IPS-11a (cell line): ENCODE results near the gene RSPH1.

ENCODE experiments used
- H3K4me3 ChIP-seq: one replicate; pipeline ENCODE4 v1.5.1; 2013; ENCODE audit warnings: low read depth, low read length, control low read depth

Gene RSPH1

DNA sequence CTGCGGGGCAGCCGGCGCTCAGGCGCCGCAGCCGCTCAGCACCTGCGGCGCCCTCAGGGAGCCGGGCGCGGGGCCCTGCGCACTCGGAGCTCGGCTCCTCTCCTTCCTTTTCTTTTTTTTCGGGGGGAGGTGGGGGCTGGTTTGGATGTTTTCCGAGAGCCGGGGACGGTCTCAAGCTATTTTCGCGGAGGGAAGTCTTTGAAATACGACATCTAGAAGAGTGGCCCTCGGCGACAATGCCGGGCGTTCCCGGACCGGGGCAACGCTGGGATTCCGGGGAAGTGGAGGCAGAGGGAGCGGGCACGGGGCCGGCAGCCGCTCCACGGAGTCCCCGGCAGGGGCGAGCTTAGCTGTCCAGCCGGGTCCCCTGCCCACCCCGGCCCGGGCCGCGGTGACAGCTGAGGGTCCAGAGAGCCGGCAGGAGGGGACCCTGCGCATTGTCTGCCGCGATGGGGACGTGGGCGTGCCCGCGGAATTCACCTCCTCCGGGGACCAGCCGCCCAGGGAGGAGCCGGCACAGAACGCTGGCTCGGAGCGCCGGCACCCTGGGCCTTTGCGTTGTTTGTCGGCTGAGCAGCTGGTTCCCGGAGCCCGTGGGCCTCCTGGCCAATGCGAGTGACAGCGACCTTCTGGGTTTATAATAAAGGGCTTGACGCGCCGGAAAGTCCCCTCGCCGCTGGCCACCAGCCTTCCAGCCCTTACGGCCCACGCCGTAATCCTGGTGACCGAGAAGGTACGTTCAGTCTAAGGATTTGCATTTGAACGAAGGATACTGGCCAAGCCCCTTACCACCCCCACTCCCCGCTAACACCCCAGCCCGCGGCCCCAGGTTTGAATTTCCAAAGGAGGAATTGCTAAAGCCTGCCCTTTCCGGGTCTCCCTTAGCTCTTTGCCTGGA is 18.2 kb upstream of the RSPH1 start:
- peak overlapping the region; percentile 51 for H3K4me3 ChIP-seq

DNA sequence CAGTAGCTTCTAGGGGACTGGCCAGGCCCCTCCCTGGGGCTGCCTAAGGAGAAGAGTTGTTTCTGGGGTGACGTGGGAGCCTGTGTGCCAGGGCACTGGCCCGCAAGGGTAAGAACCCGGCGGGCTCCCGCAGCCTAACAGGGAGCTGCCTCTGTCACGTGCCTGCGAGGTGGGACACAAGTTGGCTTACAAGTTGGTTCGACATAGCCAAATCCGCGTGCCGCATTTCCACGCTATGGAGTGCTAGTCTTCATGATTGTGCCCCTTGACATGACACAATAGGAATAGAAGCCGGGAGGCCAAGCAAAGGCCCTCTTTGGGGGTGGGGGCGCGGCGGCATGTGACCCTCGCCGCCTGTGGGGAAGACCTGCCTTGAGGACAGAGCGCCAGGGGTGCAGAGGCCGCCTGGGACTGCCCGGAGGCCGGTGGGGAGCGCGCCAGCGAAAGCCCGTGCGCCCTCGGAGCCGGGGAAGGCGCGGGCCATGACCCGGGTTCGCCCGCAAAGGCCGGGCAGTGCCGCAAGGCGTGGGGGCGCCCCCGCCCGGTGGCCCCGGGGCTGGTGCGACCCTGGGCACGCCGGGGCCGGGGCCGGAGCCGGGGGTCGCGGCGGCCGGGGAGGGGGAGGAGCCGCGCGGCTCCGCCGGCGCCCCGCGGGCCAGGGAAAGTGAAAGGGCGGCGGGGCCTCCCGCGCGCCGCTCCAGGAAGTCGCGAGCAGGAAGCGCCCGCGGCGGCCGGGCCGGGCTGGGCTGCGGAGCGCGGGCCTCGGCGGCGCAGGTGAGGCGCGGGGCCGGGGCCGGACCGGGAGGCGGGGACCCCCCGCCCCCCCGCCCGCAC is 17.3 kb upstream of the RSPH1 start, which contains the start of gene SLC37A1:
TSS of gene SLC37A1 (plus strand) at position 702 of the 834 bp plus-strand sequence. CDS start 4,603 bp downstream, outside the sequence.
- peak within 1 kb of the TSS; percentile 51 for H3K4me3 ChIP-seq

DNA sequence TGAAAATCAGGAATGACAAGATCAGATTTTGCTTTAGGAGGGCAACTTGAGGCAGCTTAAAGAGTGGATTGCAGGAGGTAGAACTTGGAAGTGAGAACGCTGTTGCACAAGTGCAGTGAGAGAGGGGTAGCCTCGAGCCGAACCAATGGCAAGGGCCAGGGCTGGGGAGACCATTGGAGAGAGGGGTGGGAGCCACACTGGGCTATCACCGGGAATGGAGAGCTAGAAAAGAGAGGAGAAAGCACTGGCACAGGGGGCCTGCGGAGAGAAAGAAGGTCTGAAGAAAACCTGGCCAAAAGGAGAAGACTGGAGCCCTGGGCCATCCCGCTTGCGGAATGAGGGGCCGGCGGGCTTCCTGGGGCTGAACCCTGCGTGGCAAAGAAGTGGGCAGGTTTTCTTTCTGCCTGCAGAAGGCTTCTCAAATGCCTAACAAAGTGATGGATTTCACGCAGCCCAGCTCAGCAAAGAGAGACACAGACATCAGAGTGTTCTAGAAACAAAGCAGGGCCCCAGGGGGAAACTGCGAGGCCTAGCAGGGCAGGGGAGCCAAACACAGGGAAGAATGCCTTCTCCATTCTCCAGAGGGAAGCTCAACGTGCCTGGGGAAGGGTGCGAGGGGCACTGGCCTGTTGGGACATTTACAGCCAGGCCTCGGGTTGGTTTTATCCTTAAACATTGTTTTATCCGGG is 16.5 kb upstream of the RSPH1 start:
- no peak overlapping the region for H3K4me3 ChIP-seq

DNA sequence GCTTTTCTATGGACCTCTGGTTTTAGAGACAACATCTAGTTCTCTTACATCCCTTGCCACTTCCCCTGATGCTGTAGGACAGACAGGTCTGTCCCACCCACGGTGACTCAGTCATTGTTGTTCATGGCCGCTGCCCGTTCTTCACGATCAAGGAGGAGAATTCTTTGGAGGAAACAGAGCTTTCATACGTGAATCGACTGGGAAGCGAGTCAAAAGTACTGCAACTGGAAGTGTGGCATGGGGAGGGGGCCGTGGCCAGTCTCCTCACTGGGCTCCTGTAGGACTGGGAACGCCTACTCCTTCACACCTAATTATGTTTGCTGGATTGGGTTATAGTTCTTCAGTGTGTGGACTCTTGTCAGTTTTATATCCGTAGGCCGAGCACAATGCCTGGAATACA is 13.2 kb upstream of the RSPH1 start:
- H3K4me3 ChIP-seq = no peak overlapping the region

DNA sequence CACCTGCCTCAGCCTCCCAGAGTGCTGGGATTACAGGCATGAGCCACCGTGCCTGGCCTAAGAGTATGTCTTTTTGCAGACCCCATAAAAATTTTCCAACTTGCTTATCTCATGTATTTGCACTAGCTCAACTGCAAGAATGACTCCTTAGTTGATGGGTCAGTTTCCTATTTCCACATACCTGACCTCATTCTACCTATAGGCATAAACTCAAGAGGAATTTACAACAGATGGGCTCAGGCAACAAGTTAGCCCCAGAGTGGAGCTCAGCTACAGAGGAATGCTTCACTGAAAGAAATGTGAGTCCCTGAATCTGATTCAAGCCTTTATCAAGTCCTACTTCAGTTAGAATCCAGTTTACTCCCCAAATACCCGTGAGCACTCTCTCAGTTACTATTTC is 12.3 kb upstream of the RSPH1 start:
- no peak overlapping the region for H3K4me3 ChIP-seq

DNA sequence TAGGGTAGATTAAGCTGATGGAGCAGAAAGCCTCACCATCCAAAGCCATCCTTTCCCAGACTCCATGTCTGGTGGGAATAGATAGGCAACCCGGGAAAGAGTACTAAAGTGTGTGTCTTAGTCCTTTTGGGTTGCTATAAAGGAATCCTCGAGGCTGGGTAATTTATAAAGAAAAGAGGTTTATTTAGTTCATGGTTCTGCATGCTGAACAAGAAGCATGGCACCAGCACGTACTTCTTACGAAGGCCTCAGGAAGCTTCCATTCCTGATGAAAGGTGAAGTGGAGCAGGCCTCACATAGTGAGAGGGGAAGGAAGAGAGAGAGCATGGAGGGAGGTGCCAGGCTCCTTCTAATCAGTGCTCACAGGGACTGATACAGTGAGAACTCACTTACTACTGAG is 11.4 kb upstream of the RSPH1 start:
- H3K4me3 ChIP-seq = no peak overlapping the region

DNA sequence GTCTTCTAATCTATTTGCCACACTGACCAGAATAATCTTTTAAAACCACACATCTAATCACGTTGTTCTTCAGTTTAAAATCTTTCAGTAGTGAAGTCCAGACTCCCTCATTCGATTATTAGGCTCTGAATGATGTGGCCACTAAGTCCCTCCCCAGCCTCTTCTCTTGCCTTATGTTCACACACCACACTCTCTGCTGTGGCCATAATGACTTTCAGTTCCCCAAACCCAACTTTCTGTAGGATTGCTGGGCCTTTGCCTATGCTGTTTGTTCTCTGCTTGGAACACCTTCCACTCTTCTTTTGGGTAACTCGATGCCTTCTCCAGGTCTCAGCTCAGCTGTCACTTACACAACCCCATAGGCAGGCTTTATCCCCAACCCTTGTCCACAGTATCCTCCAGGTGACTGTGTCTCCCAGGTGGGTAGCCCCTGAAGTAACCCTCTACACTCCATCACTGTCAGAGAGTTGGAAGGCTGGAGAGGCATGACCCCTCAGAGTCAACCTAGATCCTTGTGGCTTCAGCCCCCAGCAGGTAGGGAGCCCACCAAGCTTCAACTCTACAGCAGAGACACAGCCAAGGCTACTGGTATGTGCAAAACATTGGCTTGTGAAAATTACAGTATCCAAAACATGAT is 9.2 kb upstream of the RSPH1 start:
- no peak overlapping the region for H3K4me3 ChIP-seq

DNA sequence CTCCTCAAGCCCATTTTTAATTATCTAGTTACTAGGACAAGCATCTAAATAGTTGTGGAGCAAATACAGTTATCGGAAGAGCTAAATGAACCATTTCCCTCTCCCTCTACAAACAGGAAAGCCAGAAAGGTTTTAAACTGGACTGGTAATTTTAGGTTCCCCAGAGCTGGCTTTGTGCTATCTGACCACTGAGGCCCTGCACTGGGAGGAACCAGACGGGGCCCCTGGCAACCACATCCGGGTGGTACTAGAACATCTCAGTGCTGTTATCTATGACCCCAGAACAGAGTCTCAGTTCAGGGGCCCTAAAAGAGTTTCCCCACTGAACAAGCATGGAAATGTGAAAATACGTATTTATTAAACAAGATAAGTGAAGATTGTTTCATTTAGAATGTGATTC is 7.7 kb upstream of the RSPH1 start:
- H3K4me3 ChIP-seq = no peak overlapping the region

DNA sequence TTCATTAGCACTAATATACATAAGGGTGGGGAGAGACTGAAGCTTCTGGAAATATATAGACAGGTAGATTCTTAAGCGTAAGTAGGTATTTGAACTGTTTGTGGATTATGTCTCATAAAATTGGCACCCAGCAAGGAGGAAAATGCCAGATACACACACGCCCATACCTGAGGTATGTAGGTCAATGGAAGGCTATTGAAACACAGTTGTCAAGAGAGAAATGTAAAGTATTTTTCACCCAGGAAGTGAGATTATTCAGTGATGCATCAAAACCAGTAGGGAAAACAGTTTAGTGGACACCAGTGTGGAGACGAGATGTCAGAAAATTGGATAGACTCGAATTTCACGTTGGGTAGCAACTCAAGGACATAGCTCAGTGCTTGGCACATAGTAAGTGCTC is 4.7 kb upstream of the RSPH1 start:
- no peak overlapping the region for H3K4me3 ChIP-seq

DNA sequence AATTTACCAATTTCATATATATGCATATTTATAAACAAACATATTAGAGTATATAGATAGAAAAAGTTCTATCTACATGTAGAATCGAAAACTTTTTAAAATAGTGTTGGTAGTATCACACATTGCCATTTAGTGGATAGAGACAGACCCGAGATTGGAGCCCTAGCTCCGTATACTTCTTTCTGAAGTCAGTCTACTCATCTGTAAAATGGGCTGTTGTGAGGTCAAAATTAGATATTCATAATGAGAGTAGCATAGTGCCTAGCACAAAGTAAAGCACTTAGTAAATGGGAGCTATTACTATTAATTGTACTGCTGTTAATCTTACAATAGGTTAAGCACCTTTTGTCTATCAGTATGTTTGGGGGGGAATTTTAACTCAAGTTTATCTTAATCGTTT is 4.2 kb upstream of the RSPH1 start:
- H3K4me3 ChIP-seq = no peak overlapping the region

DNA sequence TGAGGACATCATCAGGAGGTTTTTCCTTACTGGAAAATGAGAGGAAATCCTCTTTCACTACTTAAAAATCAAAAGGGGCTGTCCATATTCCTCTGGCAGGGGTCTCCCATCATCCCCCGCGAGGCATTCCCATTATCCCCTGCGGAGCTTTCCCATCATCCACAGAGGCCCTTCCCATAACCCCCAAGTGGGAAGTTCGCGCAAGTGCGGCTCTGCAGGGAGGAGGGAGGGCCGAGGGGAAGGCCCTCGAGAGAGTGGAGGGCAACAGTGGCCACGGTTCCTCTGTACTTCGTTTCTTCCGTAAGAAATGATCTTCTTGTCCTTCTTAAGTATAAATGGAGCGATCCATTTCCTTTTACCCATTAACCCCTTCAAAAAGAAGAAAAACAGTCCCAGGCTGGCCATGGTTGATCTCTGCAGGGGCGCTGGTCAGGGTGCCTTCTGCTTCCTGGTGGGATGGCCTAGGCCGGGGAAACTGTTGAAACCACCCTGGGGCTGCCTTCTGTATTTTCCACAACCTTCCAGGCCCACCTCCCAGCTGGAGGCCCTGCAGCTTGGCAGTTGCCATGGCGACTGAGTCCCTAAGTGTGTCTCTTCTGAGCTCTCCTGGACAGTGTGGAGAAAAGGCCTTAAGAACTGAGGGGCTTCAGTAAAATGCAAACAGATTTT is 3.6 kb upstream of the RSPH1 start:
- H3K4me3 ChIP-seq = no peak overlapping the region

DNA sequence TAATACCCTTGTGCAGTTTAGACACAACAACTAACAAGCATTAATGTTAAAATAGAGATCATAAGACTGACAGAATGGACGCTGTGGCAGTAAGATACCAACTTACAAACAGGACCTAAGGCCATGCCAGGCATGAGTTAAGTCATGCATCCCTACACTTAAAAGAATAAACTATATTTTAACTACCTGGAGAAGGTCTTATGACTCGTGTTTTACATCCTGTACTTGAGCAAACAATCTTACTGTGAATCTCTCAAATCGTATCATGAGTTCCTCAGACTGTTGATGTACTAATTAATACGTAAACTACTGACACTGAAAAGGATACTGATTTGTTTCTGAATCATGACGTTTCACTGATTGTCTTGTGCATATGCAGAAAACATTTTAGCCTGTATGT is 2.0 kb upstream of the RSPH1 start:
- no peak overlapping the region for H3K4me3 ChIP-seq

DNA sequence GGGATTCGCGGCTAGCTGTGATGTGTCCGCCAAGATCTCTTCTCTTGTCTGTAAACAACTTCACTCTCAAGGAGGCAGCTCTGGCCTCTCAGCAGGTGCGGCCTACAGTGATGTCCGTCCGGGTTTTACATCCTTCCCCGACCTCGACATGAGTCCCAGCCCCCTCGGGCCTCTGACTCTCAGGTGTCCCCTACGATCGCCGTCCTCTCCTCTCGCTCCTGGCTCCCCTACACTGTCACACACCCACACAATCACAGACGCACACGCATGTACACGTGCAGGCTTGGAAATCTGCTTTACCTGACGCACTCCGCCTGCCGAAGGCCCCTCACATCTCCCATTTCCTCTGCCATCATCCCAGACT is 797 bp upstream of the RSPH1 start:
- H3K4me3 ChIP-seq = peak overlapping the region; percentile 70

DNA sequence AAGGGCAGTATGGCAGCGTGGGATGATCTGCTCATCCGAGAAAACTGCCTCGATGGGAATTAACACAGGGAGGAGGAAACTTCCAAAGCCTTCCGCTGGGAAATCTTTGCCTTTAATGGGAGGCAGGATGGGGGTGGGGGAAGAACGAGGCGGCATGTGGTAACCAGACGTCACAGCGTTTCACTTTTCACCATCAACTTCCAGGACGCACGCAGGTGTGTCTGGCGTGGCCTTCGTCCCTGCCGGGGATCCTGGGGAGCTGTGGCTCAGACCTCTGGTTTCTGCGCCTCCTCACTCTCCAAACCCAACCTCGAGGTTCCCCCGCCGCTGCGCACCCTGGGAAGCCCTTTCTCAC is 282 bp downstream of the RSPH1 start:
- peak overlapping the region; percentile 69 for H3K4me3 ChIP-seq

DNA sequence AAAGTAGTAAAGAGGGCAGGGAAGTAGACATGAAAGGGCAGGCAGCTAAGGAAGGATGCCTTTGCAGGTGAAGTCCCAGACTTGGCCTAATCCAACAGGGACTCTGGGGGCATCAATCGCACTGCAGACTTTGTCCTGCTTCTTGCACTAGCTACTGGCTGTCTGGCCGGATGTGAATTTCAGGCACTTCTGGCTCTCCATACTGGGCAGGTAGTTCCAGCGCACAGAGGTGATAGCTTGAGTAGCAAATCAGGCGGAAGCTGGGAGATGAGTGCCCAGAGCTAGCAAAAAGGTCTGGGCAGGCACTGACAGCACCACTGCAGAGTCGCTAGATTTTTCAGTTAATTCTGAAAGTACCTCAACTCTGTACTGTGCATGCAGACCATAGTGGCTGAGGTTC is 997 bp downstream of the RSPH1 start:
- no peak overlapping the region for H3K4me3 ChIP-seq

DNA sequence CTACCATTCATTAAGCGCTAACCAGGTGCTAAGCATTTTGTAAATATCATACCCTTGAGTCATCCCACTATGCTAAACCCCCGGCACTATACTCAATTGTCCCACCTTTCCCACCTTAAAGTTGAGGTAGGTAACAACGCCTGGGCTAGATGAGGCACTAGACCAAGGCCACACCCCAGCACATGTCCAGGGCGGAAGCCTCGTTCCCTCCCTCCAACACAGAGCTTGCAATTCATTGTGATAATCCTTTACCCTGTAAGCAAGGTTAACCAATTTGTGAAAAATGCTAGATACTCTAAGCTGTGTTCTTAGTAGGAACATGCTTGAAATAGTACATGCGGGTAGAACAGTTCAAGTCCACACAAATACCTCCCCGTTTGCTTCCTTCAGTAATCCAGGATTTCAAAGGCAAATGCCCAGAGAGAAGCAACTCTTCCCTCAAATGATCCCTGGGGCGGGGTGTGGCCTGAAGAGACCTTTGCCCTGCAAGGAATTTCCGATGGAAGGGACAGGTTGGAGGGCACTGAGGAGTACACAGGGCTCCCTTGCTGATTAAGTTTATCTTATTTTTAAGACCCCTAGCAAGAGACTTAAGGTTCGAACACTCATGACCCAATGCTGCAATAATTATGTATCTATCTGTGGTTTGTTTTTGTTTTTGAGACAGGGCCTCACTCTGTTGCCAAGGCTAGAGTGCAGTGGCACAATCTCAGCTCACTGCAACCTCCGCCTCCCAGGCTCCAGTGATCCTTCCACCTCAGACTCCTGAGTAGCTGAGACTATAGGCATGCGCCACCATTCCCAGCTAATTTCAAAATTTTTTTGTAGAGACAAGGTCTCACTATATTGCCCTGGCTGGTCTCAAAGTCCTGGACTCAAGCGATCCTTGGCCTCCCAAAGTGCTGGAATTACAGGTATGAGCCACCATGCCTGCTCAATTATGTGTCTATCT is 2.6 kb downstream of the RSPH1 start:
- H3K4me3 ChIP-seq = no peak overlapping the region

DNA sequence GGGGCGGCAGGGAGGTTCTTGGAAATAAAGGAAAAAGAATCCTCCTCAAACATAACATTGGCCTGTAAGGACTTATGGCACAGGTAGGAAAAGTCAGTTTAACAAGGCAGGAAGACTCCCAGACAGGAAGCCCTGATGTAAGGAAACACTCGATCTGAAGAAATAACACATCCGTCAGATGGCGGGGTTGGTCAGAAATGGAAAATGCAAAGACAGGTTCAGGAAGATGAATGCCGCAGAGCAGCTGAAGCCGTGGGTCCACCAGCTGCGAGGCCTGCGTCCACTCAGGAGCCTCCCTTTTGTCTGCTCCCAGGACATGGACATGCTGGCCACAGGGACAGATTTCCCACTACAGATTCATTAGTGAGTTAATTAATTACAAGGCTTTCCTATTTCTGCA is 3.8 kb downstream of the RSPH1 start:
- H3K4me3 ChIP-seq = no peak overlapping the region

DNA sequence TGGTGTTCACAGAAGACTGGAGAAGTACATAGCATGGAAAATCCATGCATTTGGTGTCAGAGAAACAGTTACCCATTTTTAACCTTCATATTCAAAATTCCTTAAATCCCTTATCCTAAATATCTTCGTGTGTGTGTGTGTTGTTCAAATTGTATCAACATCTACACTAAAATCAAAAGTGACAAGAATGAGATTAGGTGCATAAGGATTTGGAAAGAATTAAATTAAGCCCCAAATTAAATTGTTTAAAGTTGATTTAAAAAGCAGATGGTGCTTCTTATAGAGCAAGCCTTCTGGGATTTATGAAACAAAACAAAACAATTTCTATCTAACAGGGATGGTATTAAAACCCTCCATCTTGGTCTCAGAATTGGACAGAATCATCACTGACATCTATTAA is 4.7 kb downstream of the RSPH1 start:
- no peak overlapping the region for H3K4me3 ChIP-seq

DNA sequence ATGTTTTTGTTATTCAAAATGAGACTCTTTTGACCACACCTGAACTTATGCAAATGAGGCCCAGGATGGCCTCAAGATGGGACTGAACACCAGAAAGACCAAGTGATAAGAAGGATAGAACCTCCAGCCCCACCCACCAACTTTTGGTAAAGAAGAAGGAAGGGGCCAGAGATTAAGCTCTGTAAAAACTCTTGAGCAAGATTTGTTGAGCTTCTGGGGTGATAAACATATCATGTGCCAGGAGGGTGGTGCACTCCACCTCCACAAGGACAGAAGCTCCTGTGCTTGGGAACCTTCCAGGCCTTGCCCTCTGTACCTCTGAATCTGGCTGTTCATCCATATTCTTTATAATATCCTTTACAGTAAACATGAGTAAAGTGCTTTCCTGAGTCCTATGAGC is 5.3 kb downstream of the RSPH1 start:
- no peak overlapping the region for H3K4me3 ChIP-seq
